Activated CD8-positive, alpha-beta memory T cell treated with anti-CD3 and anti-CD28 coated beads, Interleukin-2, amount 50 U/mL, for 4 hours (primary cell): ENCODE results near the gene MTCL1.

Source experiments
- DNase-seq: peaks from one replicate; pipeline ENCODE4 v3.0.0-alpha.2; 2020

Gene MTCL1

DNA sequence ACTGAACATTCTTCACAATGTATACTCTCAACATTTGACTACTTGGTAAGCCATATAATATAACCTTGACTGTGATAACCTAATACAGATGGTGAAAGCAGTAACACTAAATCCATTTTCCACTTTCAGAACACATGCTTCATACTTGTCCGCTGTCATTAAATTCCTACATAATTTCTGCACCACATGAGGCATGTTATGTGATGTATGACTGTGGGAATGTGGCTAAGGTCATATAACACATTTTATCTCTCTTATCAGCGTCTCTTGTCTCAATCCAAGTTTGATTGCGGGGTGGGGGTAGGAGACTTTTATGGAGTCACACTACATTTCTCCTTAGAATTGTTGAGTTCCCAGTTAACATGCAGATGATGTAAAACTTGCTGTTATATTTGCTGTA lies 110.9 kb downstream of the MTCL1 start:
- no peak for DNase-seq

DNA sequence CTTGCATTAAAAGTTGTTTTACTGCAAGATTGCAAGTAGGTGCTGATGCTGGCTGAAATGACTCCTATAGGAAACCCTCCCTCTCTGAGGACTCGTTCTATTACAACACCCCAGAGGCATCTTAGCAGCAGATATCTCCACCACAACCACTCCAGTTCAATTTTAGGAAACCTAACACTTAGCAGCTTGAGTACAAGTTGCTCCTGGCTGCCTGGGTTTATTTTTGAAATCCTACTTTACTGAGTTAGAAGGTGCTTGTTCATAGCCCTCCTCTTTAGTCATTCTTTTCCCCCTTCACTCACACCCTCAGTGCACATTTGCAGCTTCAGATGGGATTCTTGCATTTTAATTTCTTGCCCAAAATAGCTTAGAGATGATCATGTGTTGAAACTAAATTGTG lies 111.5 kb downstream of the MTCL1 start:
- no peak for DNase-seq

DNA sequence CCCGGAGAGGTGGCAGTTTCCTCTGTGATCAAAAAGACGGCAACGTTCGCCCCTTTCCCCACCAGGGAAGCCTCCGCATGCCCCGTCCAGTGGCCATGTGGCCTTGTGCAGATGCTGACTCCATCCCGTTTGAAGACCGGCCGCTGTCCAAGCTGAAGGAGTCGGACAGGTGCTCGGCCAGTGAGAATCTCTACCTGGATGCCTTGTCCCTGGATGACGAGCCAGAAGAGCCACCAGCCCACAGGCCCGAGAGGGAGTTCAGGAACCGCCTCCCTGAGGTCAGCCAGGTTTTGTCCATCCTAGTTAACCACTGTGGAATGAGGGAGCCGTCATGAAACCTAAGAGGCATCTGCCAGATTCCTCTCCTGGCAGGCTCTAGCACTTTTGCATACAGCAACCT lies 113.6 kb downstream of the MTCL1 start:
- DNase-seq: no peak

DNA sequence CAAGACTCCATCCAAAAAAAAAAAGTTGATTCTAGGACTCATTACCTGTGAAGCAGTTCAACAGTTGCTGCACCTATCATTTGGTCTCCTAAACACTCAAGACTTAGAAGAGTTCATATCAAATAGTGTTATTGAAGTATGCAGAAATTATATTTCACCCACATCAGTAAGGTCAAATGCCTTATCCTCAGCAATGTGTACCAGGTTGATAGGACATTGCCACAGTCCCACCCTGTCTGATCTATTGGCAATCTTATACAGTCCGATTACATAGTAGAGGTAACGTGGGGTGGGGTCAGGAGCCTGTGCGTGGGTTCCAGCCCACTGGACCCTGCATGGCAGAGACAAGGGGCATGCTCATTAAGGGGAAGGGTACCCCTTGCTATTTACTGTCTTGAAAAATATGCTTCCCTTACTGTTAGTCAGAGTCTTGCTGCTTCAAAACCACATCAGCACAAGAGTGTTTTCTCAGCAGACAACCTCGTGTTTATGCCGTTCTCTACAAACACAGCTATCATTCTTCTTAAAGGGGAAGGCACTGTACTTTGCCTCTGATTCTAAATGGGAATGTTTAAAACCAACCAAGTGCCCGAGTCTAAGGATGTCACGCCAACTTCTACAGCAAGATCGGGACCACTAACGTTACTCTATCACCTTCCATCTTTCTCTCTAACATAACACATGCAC lies 115.2 kb downstream of the MTCL1 start:
- DNase-seq: no peak

DNA sequence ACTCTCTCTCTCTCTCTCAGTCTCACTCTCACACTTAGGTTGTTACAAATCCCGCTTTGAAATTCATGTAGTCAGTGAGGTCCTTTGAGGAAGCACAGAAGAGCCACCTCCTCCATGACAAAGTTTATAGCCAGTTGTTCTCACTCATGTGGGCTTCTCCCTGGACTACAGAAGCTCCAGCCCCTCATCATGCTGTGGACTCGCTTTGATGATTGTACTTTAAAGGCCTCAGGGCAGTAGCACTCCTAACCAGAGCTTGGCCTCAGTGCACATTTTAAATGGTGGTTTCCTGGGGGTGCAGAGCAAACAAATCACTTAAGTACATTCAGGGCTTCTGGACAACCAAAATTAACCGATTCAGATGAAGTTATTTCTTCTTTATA lies 115.7 kb downstream of the MTCL1 start:
- DNase-seq: no peak

DNA sequence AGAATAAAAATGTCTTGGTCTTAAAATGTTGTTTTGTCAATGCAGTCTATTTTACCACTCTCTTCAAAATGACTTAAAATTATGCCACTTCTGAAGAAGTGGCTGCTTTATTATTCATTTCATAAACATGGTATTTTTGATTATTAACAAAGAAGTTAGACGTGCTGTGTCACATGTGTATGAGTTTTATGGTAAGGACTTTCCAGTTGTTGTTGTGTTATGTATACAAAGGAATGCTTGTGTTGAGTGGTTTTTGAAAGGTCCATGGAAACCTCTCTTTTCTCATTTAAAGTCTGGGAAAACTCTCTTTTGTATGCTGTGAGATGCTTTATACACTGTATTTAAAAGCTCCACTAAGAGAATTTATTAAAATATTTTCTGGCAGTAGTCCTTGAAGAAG lies 116.2 kb downstream of the MTCL1 start:
- no peak for DNase-seq

DNA sequence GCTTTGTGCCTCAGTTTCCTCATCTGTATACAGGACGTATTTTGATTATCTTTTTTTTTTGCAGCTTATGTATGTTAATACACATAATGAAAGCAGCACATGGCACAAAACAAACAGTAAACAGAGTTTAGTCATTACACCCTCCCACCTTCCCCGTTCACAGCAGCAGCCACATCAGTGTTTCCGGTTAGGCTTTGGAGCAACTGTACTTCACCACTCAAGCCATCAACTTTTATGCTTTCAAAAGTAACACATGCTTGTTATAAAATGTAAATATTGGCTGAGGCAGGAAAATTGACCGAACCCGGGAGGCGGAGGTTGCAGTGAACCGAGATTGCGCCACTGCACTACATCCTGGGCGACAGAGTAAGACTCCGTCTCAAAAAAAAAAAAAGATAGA lies 117.3 kb downstream of the MTCL1 start:
- DNase-seq: no peak

DNA sequence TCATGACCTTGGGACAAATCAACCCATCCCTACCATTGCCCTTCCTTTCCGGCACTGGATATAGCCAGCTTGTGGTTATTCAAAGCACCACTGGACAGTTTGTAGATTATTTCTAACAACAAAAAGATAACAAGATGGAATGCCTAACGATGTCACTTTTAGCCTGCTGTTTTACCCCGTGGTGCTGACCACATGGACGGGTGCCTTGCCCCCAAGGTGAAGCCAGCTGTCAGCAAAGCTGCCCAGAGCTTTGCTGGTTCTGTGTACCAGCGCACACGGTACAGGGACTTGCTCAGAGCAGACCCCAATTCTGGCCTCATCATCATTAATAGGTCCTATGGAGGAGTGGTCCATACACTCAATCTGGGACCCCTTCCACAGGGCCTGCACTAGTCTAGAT lies 118.2 kb downstream of the MTCL1 start:
- no peak for DNase-seq

DNA sequence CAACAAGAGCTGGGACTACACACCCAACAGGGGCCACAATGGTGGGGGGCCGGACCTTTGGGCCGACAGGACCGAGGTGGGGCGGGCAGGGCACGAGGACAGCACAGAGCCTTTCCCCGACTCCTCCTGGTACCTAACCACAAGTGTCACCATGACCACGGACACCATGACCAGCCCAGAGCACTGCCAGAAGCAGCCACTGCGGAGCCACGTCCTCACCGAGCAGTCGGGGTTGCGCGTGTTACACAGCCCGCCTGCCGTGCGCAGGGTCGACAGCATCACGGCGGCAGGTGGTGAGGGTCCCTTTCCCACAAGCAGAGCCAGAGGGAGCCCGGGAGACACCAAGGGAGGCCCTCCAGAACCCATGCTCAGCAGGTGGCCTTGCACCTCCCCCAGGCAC lies 119.5 kb downstream of the MTCL1 start:
- DNase-seq: no peak

DNA sequence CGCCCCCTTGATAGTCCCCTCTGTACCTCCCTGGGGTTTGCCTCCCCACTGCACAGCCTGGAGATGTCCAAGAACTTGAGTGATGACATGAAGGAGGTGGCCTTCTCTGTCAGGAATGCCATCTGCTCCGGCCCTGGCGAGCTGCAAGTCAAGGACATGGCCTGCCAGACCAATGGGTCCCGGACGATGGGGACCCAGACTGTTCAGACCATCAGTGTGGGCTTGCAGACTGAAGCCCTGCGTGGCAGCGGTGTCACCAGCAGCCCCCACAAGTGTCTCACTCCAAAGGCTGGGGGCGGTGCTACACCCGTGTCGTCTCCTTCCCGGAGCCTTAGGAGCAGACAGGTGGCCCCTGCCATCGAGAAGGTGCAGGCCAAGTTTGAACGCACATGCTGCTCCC lies 119.9 kb downstream of the MTCL1 start:
- DNase-seq: no peak

DNA sequence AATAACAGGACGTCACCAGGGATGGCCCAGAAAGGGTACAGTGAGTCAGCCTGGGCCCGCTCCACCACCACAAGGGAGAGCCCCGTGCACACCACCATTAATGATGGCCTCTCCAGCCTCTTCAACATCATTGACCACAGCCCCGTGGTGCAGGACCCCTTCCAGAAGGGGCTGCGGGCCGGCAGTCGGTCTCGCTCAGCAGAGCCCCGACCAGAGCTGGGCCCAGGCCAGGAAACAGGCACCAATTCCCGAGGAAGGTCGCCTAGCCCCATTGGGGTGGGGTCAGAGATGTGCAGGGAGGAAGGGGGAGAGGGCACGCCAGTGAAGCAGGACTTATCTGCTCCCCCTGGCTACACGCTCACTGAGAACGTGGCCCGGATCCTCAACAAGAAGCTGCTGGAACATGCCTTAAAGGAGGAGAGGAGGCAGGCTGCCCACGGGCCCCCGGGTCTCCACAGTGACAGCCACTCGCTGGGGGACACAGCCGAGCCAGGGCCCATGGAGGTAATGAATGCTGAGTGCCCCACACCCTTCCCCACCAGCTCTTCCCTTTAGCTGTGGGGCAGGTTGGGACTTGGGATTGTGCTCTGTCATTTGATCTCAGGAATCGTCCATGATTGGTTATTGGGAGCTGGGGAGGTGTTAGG lies 120.5 kb downstream of the MTCL1 start:
- no peak for DNase-seq

DNA sequence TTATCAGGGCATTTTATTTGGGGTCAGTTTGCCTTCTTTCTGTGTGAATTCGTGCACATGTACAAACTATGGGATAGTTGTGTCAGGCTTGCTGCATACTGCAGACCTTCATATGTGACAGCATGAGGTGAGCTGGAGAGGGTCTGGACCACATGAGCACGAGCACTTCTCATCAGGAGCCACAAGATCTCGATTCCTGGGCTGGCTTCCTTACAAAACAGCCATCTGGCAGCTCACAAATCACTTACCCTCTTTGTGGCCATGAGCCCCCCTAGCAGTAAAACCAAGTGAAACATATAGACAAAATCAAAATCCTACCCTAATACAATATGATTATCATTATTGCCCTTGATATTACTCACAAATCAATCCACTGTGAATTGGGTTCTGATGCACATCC lies 121.2 kb downstream of the MTCL1 start:
- no peak for DNase-seq

DNA sequence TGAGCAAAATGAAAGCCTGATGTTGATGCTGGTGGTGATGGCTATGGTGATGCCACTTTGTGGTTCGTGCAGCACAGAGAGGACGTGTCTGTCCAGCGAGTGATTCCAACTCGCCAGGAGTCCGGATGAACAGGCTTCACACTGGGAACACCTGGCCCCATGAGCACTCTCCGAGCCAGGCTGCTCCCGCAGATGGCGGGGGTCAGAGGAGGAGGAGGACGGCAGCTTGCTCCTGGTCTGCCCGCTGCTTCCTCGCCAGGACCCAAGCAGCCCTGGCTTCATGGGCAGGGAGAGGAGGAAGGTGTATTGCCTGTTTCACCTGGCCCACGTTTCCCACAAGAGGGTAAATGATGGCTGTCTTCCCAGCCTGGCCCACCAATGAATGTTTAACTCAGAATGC lies 121.6 kb downstream of the MTCL1 start:
- no peak for DNase-seq

DNA sequence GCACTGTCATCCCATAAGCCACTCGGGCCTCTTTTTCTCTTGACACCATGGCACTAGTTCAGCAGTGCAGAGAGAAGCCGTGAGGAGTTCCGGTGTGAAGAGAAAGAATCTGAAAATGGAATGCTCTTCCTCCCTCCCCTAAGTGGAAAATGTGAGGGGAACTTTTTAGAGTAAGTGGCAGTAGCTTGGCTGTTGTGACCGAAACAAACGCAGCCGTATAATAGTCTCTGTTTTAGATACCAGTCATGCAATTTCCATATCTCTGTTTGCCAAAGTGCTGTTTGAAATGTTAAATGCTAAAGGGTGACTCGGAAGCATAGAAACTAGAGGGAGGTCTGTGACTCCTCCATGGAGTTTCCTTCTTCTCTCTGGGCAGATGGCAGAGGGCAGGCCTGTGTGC lies 122.9 kb downstream of the MTCL1 start:
- no peak for DNase-seq

DNA sequence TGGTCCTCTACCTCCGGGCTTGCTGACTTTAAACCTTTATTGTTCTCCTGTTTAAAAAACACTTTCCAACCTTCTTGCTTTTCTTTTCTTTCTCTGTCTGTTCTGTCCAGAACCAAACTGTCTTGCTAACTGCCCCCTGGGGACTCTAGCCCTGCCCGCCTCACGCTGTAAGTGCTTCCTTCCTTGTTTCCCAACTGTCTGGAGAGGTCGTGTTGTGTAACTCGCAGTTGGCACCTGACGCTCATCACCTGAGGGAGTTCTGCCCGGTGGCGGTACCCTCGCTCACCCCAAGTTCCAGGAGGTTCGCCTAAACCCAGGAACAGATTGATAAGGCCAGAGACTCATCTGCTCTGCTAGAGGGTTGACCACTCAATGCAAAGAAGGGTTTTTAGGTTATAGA lies 123.4 kb downstream of the MTCL1 start:
- DNase-seq: no peak

DNA sequence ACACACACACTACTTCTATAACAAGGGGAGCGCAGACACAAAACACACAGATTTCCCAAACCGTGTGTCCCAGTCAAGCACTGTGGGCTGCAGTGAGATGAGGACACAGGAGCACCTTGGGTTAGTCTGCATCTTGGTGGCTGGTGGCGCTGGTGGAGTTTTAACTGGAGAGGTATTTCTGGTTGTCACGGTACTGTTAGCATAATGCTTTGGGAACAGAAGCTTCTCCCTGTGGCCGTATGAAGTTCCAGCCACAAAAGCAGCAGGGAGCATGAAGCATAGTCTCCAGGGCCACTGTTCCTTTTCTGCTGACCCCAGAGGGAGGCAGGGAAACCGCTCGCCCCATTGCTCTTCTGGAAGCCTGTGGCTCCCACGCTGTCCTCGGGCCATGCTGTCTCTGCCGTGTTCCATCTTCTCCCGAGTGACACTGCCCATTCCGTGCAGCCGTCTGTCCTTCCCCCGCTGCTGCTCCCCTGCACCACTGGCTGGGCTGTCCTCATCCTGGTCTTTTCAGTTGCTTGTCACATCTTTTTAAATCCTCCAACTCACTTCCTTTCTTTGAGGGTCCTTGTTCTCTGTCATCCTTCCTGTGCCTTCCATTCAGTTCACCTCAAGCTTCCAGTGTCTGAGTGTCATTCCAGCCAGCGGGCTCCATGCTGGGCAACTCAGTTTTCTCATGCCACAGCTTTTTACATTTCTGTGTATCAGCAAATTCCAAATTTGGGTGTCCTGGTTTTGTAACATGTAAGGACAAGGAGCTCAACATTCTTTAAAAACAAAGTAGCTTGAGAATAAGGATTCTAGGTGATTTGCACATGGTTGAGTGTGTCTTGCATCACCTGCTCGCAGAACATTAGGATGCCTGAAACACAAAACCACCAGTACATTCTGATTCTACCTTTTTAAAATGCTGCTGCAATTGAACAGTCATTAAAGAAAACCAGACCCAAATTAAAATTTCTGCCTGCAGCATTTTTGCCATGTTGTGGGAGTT lies 125.0 kb downstream of the MTCL1 start:
- no peak for DNase-seq

DNA sequence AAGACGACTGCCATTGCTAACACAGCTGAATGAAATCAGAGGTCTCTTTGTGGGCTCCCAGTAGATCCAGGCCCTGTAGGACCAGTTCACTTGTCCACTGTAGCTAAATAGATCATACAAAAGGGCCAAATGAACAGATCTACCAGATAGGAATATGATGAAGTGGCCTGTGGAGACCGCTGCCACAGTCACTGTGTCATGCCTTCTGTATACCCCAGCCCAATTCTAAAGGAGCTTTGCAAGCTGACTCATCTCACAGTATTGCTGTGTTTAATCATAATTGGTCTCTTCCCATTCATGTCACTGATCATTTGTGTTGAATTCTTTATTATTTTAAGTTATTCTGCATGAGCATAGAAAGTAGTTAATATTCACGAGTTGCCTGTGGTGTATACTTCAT lies 125.8 kb downstream of the MTCL1 start:
- no peak for DNase-seq

DNA sequence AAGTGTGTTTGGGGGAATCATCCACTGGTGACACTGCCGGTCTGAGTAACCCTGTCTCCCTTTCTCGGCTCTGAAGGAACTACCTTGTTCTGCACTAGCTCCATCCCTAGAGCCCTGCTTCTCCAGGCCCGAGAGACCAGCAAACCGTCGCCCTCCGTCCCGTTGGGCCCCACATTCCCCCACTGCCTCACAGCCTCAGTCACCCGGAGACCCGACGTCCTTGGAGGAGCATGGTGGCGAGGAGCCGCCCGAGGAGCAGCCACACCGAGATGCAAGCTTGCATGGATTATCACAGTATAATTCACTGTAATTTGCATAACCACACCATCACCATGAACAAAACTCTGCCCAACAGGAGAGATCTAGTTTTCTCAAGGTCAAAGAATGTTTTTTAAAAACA lies 126.2 kb downstream of the MTCL1 start:
- DNase-seq: no peak

DNA sequence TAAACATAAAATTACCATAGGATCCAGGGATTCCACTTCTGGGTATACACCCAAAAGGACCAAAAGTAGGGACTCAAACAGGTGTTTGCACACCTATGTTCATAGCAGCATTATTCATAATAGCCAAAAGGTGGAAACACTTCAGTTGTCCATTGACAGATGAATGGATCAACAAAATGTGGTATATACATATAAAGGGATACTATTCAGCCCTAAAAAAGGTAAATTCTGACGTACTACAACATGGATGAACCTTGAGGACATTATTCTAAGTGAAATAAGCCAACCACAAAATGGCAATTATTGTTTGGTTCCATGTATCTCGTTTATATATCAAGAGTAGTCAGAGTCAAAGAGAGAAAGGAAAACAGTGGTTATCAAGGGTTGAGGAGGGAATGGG lies 128.1 kb downstream of the MTCL1 start:
- no peak for DNase-seq

DNA sequence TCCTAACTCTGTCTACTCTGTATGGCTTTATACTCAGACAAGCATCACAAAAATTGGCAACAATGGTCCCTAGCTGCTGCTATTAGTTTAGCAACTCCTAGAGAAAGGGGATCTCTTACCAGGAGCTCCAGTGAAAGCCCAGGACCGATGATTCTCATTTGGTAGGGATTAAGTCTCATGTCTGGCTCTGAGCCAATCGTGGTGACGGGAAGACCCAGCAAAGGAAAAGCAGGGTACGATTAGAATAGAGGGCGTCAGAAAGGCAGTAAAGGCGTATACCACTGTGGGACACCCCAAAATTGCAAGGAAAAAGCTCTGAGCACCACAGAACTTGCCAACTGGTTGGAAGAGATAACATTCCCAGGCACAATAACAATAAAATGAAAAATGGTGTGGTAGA lies 129.5 kb downstream of the MTCL1 start:
- DNase-seq: no peak

DNA sequence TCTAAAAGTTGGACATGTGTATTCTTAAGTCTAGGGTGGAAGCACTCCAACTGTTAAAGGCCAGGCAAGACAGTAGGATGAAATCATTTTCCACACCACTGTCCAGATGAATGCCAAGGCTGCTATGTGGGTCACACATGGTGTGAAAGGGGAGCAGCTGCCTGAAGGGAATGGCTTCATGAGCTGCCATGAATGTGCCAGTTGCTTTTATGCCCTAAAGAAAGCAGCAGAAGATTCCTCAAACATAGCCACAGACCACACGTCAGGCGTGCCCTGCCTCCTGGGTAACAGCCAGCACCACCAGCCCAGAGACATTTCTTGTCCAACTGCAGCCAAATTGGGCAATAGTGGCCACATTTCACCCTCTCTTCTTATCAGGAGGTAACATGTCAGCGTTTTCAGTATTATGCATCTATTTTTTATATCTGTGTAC lies 130.2 kb downstream of the MTCL1 start:
- no peak for DNase-seq

DNA sequence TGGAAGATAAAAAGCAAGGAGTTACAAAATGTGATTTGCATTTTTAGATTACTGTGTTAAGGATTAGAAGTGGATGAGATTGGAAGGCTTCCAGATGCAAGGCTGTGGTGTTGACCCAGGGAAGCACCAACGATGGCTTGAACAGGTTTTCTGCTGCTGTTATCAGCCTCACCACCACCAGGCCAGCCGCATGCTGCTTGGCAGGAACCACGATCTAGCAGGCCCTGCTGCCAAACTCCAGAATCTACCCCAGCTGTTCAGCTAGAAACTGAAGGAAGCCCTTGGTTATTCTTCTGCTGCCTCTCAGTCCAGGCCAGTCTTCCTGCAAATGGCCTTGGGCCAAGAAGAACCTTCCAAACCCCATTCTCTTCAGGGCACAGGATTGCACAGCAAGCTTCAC lies 133.9 kb downstream of the MTCL1 start:
- DNase-seq: no peak

DNA sequence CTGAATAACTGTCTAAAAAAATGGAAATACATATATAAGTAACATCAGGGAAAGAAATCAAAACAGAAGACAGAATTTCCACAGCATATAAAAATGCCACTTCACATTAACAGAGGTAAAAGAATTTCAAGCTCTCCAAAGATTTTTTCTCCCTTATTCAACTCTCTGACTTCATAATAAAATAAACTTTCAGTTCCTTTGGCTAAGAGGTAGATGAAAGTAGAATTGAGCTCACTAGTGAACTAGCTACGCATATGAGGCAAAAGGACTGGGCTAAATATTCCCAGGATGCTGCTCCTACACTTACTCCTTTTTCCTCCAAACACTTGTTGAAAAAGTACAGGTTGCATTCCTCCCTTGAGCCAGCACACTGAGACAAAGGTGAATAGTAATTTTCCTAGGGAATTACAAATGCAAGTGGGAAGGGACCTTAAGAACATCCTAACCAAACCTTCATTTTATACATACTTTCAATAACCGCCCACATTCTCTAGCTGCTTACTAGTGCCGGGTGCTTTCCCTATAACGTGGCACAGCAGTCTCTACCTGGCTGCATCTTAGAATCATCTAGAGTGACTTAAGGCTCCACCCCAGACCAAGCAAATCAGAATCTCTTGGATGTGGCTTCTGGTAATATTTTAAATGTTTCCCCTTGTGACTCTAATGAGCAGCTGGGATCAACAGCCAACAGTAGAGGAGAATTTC lies 136.6 kb downstream of the MTCL1 start:
- no peak for DNase-seq
